Testis (tissue), 3 donors: ENCODE results near the gene CCR5. TPM values are rescaled to one million over a fixed set of nuclear protein-coding genes. Genes with fewer than 3 reads are reported as not detected.

ENCODE experiments used
- DNase-seq: peaks from one replicate; pipeline ENCODE4 v3.0.0-alpha.2; 2019
- H3K27ac ChIP-seq, 2 donors: fragments of 200-600 bp; sonication (generic); one replicate each; pipeline ENCODE4 v1.5.1; 2019
- H3K27me3 ChIP-seq: fragments of 200-600 bp; sonication (generic); one replicate; pipeline ENCODE4 v1.5.1; 2019
- H3K36me3 ChIP-seq: fragments of 200-600 bp; sonication (generic); one replicate; pipeline ENCODE4 v1.5.1; 2017; ENCODE audit warnings: low read depth; ENCODE audit errors: missing control alignments
- H3K4me1 ChIP-seq: fragments of 200-600 bp; sonication (generic); one replicate; pipeline ENCODE4 v1.5.1; 2019
- H3K4me3 ChIP-seq, 2 donors: fragments of 200-600 bp; sonication (generic); one replicate each; pipeline ENCODE4 v1.5.1; 2017 to 2019
- H3K9me3 ChIP-seq: fragments of 200-600 bp; sonication (generic); one replicate; pipeline ENCODE4 v1.5.1; 2017
- POLR2A ChIP-seq: fragments of 450-650 bp; IDR thresholded peaks from one replicate; pipeline ENCODE4 v1.6.1; 2017; ENCODE audit warnings: antibody characterized with exemption, mild to moderate bottlenecking, moderate library complexity
- WGBS, 2 donors: methylation state at CpG; one replicate each; pipeline ENCODE4 v1.1.5; 2018; 5-methylcytosine and 5-hydroxymethylcytosine counted together
- intact Hi-C: fragments of 100-400 bp; cut with DNase I; formaldehyde crosslinking; loops from one replicate; pipeline ENCODE4 v1.15.1; 2023; ENCODE audit warnings: low total_unique reads
- polyA plus RNA-seq: library from polyadenylated mRNA; stranded (reverse); fragments of 350-450 nt; fragmentation: Illumina TruSeq; extraction: RNeasy Lipid Tissue Mini Kit (QIAGEN cat#74804); gene quantifications from one replicate; pipeline ENCODE4 v1.2.3, GENCODE V29; 2014; ENCODE audit warnings: low read depth, low replicate concordance; ENCODE audit not compliant: insufficient read depth
- total RNA-seq, 2 donors: library from RNA; depleted of rRNA; stranded (reverse); fragments of >200 nt; gene quantifications; one replicate each; pipeline ENCODE4 v1.2.3, GENCODE V29; 2016
- TF ChIP-seq, protein P1 (sequence below), 3 experiments: fragments of 450-650 bp in 2 of 3; fragments of 200-600 bp in 1 of 3; sonication (generic) in 1 of 3; IDR thresholded peaks; one replicate each; pipeline ENCODE4 v1.5.1; 2016 to 2019; ENCODE audit warnings: antibody characterized with exemption in 3 of 3, mild to moderate bottlenecking in 2 of 3, moderate library complexity in 1 of 3

Gene CCR5
- total and polyA plus RNA-seq, 3 donors from 2014 or later = 0.56 to 3.3 TPM; not detected in 1

DNA sequence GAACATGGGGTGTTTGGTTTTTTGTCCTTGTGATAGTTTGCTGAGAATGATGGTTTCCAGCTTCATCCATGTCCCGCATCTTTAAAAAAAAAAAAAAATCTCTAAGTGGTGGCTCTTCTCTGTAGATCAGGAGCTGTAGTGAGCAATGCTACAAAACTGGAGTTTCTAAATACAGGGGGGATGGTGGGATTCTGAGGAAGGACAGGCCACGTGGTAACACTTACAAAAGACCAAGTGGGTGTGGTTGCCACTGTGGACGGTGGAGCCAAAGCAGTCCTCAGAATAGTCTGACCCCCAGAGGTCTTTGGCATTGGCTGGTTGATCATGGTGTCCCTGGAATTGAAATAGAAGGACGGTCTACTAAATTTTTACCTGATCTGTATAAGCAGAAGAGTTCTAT is 44.0 kb downstream of the CCR5 start:
- 82 to 85% methylated on average over 4 of the region's 4 CpGs for WGBS, 2 donors
- H3K27me3 ChIP-seq = no peaks in the 10 kb centered on the region
- H3K4me1 ChIP-seq = no peaks in the 10 kb centered on the region
- no peaks in the 10 kb centered on the region for H3K36me3 ChIP-seq
- H3K4me3 ChIP-seq = no peak overlapping the region
- no peak for TF ChIP-seq POLR2A
- no peak for DNase-seq
- H3K9me3 ChIP-seq = no peaks in the 10 kb centered on the region
- intact Hi-C loops = no loop called here
- no peak overlapping the region for H3K27ac ChIP-seq

DNA sequence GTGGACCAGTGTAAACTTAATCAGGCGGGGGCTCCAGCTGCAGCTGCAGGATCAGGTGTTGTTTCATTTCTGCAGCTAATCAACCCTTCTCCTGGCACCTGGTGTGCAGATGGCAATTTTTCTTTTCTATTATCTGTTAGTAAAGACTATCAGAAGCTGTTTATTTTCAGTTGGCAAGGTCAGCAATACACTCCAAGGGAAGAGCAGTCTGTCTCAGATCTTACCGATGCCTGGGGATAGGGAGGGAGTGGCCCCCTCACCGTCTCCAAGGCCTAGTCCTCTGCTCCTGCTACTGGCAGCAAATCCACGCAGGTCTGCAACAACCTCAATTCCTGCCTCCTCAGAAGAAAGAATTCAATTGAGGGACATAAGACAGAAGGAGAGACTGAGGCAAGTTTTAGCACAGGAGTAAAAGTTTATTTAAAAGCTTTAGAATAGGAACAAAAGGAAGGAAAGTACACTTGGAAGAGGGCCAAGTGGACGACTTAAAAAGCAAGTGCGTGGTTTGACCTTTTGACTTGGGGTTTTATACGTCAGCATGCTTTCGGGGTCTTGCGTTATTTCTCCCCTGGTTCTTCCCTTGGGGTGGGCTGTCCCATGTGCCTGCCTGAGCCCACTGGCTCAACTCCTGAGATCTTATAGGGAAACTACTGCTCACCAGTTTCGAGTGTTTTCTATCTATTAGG is 45.5 kb downstream of the CCR5 start:
- WGBS, 2 donors = 48 to 60% methylated on average over 10 of the region's 10 CpGs
- no peak overlapping the region for H3K27ac ChIP-seq
- H3K36me3 ChIP-seq = no peaks in the 10 kb centered on the region
- H3K4me1 ChIP-seq = no peaks in the 10 kb centered on the region
- no peak for DNase-seq
- H3K4me3 ChIP-seq = no peak overlapping the region
- H3K27me3 ChIP-seq = no peaks in the 10 kb centered on the region
- intact Hi-C loops = no loop called here
- H3K9me3 ChIP-seq = no peaks in the 10 kb centered on the region
- TF ChIP-seq, protein P1, sequence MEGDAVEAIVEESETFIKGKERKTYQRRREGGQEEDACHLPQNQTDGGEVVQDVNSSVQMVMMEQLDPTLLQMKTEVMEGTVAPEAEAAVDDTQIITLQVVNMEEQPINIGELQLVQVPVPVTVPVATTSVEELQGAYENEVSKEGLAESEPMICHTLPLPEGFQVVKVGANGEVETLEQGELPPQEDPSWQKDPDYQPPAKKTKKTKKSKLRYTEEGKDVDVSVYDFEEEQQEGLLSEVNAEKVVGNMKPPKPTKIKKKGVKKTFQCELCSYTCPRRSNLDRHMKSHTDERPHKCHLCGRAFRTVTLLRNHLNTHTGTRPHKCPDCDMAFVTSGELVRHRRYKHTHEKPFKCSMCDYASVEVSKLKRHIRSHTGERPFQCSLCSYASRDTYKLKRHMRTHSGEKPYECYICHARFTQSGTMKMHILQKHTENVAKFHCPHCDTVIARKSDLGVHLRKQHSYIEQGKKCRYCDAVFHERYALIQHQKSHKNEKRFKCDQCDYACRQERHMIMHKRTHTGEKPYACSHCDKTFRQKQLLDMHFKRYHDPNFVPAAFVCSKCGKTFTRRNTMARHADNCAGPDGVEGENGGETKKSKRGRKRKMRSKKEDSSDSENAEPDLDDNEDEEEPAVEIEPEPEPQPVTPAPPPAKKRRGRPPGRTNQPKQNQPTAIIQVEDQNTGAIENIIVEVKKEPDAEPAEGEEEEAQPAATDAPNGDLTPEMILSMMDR (IDR thresholded peaks at IDR 0.05) = no peak
- no peak for TF ChIP-seq POLR2A

- intact Hi-C loops = no loop called here
Measured at GRCh38 chr3:46416811-46417510, 46.2 kb downstream of the CCR5 start.

GRCh38 chr3:46417841-46418611 is 47.3 kb downstream of the CCR5 start:
- TF ChIP-seq, protein P1 (IDR thresholded peaks at IDR 0.05) = no peak
- no peak for TF ChIP-seq POLR2A

More at GRCh38 chr3:46416811-46417510, 46.2 kb downstream of the CCR5 start:
- H3K27ac ChIP-seq = no peak overlapping the region
- no peaks in the 10 kb centered on the region for H3K4me1 ChIP-seq
- no peaks in the 10 kb centered on the region for H3K9me3 ChIP-seq
- H3K27me3 ChIP-seq = no peaks in the 10 kb centered on the region
- WGBS, 2 donors = 83 to 93% methylated on average over 7 of the region's 7 CpGs
- no peaks in the 10 kb centered on the region for H3K36me3 ChIP-seq
- TF ChIP-seq, protein P1 (IDR thresholded peaks at IDR 0.05) = no peak
- no peak for DNase-seq
- no peak overlapping the region for H3K4me3 ChIP-seq

DNA sequence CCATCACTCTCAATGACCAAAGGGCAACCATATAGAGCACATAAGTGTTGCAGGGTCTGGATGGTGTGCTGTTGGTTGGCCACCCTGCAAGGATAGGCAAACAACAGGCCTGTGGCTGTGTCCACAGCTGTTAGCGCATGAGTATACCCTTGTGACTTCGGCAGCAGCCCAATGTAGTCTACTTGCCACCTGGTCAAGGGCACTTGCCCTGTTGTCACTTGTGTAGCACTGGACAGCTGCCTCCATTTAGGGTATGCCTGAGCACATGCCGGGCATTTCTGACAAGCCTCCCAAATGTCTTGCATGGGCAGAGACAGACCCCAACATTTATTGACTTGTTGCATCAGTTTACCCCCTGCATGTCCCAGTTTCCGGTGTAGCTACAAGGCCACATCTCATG is 49.1 kb downstream of the CCR5 start:
- TF ChIP-seq, protein P1 (IDR thresholded peaks at IDR 0.05) = no peak
- TF ChIP-seq POLR2A = no peak
- intact Hi-C loops = no loop called here
- 92 to 93% methylated on average over 4 of the region's 4 CpGs for WGBS, 2 donors

More at GRCh38 chr3:46417841-46418611, 47.3 kb downstream of the CCR5 start:
- Histone ChIP-seq H3K36me3 (no peaks in the 10 kb centered on the region), H3K4me1 (no peaks in the 10 kb centered on the region), H3K4me3 (no peak overlapping the region), H3K27ac (no peak overlapping the region), H3K27me3 (no peaks in the 10 kb centered on the region), H3K9me3 (no peaks in the 10 kb centered on the region)
- 68 to 85% methylated on average over 6 to 9 of the region's 9 CpGs for WGBS, 2 donors
- DNase-seq = no peak
- intact Hi-C loops = no loop called here

More for the DNA sequence above, 49.1 kb downstream of the CCR5 start:
- no peak for DNase-seq
- Histone ChIP-seq H3K36me3 (no peaks in the 10 kb centered on the region), H3K9me3 (no peaks in the 10 kb centered on the region), H3K4me3 (no peak overlapping the region), H3K27ac (no peak overlapping the region), H3K4me1 (no peaks in the 10 kb centered on the region), H3K27me3 (no peaks in the 10 kb centered on the region)
